IPS-20b (cell line): ENCODE data around the gene HECTD4.
"Not testable (repeated sequence)": the region's sequence is repeated elsewhere in the genome, so short reads cannot be mapped to it uniquely, and the experiment has no call there.

Source experiments
- H3K27ac ChIP-seq: one replicate; pipeline ENCODE4 v1.5.1; 2013; ENCODE audit warnings: low read length
- H3K27me3 ChIP-seq: 2 replicates; pipeline ENCODE4 v1.6.1; 2013; ENCODE audit warnings: mild to moderate bottlenecking, low read length, inconsistent platforms; ENCODE audit not compliant: insufficient read depth
- H3K36me3 ChIP-seq: 2 replicates; pipeline ENCODE4 v1.6.1; 2013; ENCODE audit warnings: low read depth, mild to moderate bottlenecking, inconsistent platforms, low read length, moderate library complexity; ENCODE audit not compliant: insufficient read depth
- H3K4me1 ChIP-seq: 2 replicates; pipeline ENCODE4 v1.6.1; 2013; ENCODE audit warnings: mild to moderate bottlenecking, control low read depth, inconsistent platforms, low read length, moderate library complexity; ENCODE audit not compliant: insufficient read depth
- H3K4me3 ChIP-seq: 2 replicates; pipeline ENCODE4 v1.5.1; 2013; ENCODE audit warnings: mild to moderate bottlenecking, low read length, inconsistent platforms
- H3K9ac ChIP-seq: 2 replicates; pipeline ENCODE4 v1.6.1; 2013; ENCODE audit warnings: low read depth, mild to moderate bottlenecking, inconsistent platforms, low read length, moderate library complexity
- H3K9me3 ChIP-seq: 2 replicates; pipeline ENCODE4 v1.6.1; 2013; ENCODE audit warnings: mild to moderate bottlenecking, low read depth, low read length, inconsistent platforms; ENCODE audit not compliant: insufficient read depth

The HECTD4 gene

GRCh38 chr12:112115259-112116045 lies 266.8 kb downstream of the HECTD4 start:
- no peak overlapping the region for H3K9ac ChIP-seq
- H3K4me1 ChIP-seq, result peaks cover 22% of the 10 kb centered on the region; the same call in 1 of the 2 replicates
- no peaks in the 10 kb centered on the region for H3K36me3 ChIP-seq
- no peaks in the 10 kb centered on the region for H3K27me3 ChIP-seq
- H3K27ac ChIP-seq, result no peak overlapping the region
- no peaks in the 10 kb centered on the region for H3K9me3 ChIP-seq
- no peak overlapping the region for H3K4me3 ChIP-seq

GRCh38 chr12:112112409-112113133 lies 269.7 kb downstream of the HECTD4 start:
- Histone ChIP-seq H3K4me1 (peaks cover 26% of the 10 kb centered on the region; the same call in 1 of the 2 replicates), H3K36me3 (no peaks in the 10 kb centered on the region), H3K9ac (peak overlapping the region; percentile 23; the same call in 1 of the 2 replicates), H3K27ac (no peak overlapping the region), H3K27me3 (no peaks in the 10 kb centered on the region), H3K9me3 (no peaks in the 10 kb centered on the region), H3K4me3 (no peak overlapping the region)

GRCh38 chr12:112111931-112112330 lies 270.3 kb downstream of the HECTD4 start:
- H3K27me3 ChIP-seq, result no peaks in the 10 kb centered on the region
- H3K36me3 ChIP-seq, result no peaks in the 10 kb centered on the region
- no peak overlapping the region for H3K27ac ChIP-seq
- H3K9ac ChIP-seq, result peak overlapping the region; percentile 23; the same call in 1 of the 2 replicates
- peaks cover 28% of the 10 kb centered on the region; the same call in 1 of the 2 replicates for H3K4me1 ChIP-seq
- H3K4me3 ChIP-seq, result no peak overlapping the region
- no peaks in the 10 kb centered on the region for H3K9me3 ChIP-seq

GRCh38 chr12:112110787-112111662 lies 271.2 kb downstream of the HECTD4 start:
- H3K9ac ChIP-seq, result peak overlapping the region; percentile 56; the same call in 1 of the 2 replicates
- H3K27me3 ChIP-seq, H3K4me3 ChIP-seq, H3K27ac ChIP-seq, H3K36me3 ChIP-seq, H3K9me3 ChIP-seq: not testable (repeated sequence)
- peaks cover 21% of the 10 kb centered on the region; the same call in 1 of the 2 replicates for H3K4me1 ChIP-seq
